Activated naive CD8-positive, alpha-beta T cell treated with anti-CD3 and anti-CD28 coated beads, Interleukin-2, amount 10 ng/mL, durations not matched to agents 7 days and 5 days (primary cell): Measurements from ENCODE around the gene DMD. TPM values are rescaled to one million over a fixed set of nuclear protein-coding genes. Genes with fewer than 3 reads are reported as not detected.

ENCODE experiments used
- ATAC-seq: fragments of 150-1000 bp; cut with Tn5 transposase; one replicate; pipeline ENCODE4 v1.10.0; 2021; ENCODE audit warnings: low read depth, moderate library complexity
- POLR2A ChIA-PET: fragments of 350-600 bp; sonication (Branson Sonifier 250); formaldehyde crosslinking; loops from one replicate; lab custom pipeline; 2021; ENCODE audit warnings: antibody characterized with exemption; lab: Charles Lee
- DNase-seq: peaks from one replicate; pipeline ENCODE4 v3.0.0; 2021
- H3K27ac Mint-ChIP-seq: one replicate; pipeline ENCODE4 v1.8.0; 2022; ENCODE audit warnings: mild to moderate bottlenecking, mixed read lengths
- H3K27me3 Mint-ChIP-seq: one replicate; pipeline ENCODE4 v1.8.0; 2022; ENCODE audit warnings: mild to moderate bottlenecking, moderate library complexity, mixed read lengths
- H3K36me3 Mint-ChIP-seq: one replicate; pipeline ENCODE4 v1.8.0; 2021; ENCODE audit warnings: mild to moderate bottlenecking, mixed read lengths
- H3K4me1 Mint-ChIP-seq: one replicate; pipeline ENCODE4 v1.8.0; 2021; ENCODE audit warnings: mixed read lengths
- H3K4me3 Mint-ChIP-seq: one replicate; pipeline ENCODE4 v1.8.0; 2022; ENCODE audit warnings: mild to moderate bottlenecking, moderate library complexity, mixed read lengths
- H3K9me3 Mint-ChIP-seq: one replicate; pipeline ENCODE4 v1.8.0; 2021; ENCODE audit warnings: mixed read lengths
- total RNA-seq, 2 experiments: library from RNA; stranded (reverse); gene quantifications; one replicate each; pipeline ENCODE4 v1.2.3, GENCODE V29; 2021

DMD gene
- total RNA-seq, 2 experiments from 2014 or later: 0.17 TPM; not detected in 1

DNA sequence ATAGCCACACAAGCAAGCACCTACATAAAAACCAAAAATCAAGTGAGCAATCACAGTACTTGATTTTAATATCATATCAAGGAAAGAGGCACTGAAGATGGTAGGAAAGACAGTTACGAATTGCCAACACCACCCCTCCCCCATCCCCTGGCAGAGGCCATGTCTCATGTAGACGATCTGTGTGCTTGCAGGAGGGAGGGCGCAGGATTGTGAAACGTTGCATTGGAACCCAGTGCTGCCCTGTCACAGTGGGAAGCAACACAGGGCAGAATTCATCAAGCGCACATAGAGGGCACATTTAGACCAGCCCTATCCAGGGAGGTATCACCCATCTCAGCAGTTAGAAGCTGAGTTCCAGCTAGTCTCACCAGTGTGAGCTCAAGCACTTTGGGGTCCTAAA, 359.8 kb downstream of the DMD start:
- Mint-ChIP-seq H3K36me3 (no peaks in the 10 kb centered on the region), H3K27ac (no peak overlapping the region), H3K9me3 (peaks cover 3% of the 10 kb centered on the region), H3K4me1 (no peaks in the 10 kb centered on the region), H3K4me3 (no peak overlapping the region), H3K27me3 (no peaks in the 10 kb centered on the region)
- POLR2A ChIA-PET: no interaction called here
- no peak for ATAC-seq
- no peak for DNase-seq

DNA sequence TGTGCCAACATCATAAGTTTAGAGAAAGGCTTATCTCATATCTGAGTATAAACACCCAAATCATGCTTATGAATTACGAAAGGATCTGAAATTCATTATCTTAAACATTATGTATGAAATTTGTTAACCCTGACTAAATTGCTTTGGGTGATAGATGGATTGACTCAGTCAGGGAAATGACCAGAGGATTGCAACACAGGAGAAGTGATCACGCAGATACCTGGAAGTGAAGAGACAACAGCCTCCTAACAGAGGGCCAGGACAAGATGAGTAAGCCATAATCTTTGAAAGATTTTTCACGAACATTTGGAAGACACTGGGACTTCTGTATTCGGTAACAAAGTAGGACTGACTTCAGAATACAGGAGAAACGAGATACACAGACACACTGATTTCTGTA, 363.4 kb downstream of the DMD start:
- POLR2A ChIA-PET: no interaction called here
- no peaks in the 10 kb centered on the region for H3K27me3 Mint-ChIP-seq
- no peak overlapping the region for H3K27ac Mint-ChIP-seq
- H3K4me3 Mint-ChIP-seq: no peak overlapping the region
- no peak for DNase-seq
- no peaks in the 10 kb centered on the region for H3K36me3 Mint-ChIP-seq
- H3K9me3 Mint-ChIP-seq: peaks cover 1% of the 10 kb centered on the region
- no peaks in the 10 kb centered on the region for H3K4me1 Mint-ChIP-seq
- no peak for ATAC-seq

- no peak for ATAC-seq
- Mint-ChIP-seq H3K36me3 (no peaks in the 10 kb centered on the region), H3K27me3 (no peaks in the 10 kb centered on the region), H3K27ac (no peak overlapping the region), H3K4me1 (no peaks in the 10 kb centered on the region), H3K4me3 (no peak overlapping the region), H3K9me3 (peaks cover 1% of the 10 kb centered on the region)
- POLR2A ChIA-PET: no interaction called here
- no peak for DNase-seq
Observed at GRCh38 chrX:32842053-32842452, 369.3 kb downstream of the DMD start.

DNA sequence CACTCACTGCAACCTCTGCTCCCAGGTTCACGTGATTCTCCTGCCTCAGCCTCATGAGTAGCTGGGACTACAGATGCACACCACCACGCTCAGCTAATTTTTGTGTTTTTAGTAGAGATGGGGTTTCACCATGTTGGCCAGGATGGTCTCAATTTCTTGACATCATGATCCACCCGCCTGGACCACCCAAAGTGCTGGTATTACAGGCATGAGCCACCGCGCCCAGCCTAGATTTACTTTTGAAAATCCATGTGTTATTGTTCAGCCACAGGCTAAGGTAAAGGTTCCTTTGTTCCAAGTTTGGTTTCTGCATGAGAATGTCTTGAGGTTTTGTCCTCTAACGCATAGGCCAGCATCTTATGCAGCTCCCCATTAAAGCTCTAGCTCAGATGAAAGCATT, 371.6 kb downstream of the DMD start:
- Mint-ChIP-seq H3K4me3 (no peak overlapping the region), H3K9me3 (peaks cover 1% of the 10 kb centered on the region)
- POLR2A ChIA-PET: no interaction called here

DNA sequence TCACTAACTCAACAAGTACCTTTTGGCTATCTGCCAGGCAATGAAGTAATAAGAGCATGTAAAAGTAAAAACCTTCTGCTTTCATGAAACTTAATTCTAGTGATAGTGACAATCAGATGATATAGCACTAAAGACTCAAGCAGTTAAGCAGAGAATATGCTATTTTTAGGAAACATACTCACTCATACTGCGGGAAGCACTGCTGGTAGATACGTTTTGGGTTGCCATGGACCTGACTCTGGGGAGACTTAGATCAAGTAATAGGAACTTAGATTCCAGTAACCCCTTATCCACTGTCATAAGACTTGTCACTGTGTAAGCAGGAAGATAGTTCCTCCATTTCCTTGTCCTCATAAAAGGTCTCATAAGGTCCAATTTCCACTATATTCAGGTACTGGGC, 386.3 kb downstream of the DMD start:
- POLR2A ChIA-PET: no interaction called here
- H3K4me3 Mint-ChIP-seq: no peak overlapping the region
- H3K27me3 Mint-ChIP-seq: no peaks in the 10 kb centered on the region
- ATAC-seq: no peak
- no peaks in the 10 kb centered on the region for H3K4me1 Mint-ChIP-seq
- H3K36me3 Mint-ChIP-seq: no peaks in the 10 kb centered on the region
- H3K27ac Mint-ChIP-seq: no peak overlapping the region
- no peaks in the 10 kb centered on the region for H3K9me3 Mint-ChIP-seq
- DNase-seq: no peak

More for the DNA sequence above, 371.6 kb downstream of the DMD start:
- no peaks in the 10 kb centered on the region for H3K27me3 Mint-ChIP-seq
- DNase-seq: no peak
- no peak overlapping the region for H3K27ac Mint-ChIP-seq
- no peaks in the 10 kb centered on the region for H3K4me1 Mint-ChIP-seq
- ATAC-seq: no peak
- no peaks in the 10 kb centered on the region for H3K36me3 Mint-ChIP-seq

DNA sequence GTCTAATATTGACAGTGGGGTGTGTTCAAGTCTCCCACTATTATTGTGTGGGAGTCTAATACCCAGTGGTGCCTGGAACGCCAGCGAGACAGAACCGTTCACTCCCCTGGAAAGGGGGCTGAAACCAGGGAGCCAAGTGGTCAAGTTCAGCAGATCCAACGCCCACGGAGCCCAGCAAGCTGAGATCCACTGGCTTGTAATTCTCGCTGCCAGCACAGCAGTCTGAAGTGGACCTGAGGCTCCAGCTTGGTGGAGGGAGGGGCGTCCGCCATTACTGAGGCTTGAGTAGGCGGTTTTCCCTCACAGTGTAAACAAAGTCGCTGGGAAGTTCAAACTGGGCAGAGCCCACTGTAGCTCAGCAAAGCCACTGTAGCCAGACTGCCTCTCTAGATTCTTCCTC, 407.3 kb downstream of the DMD start:
- H3K27me3 Mint-ChIP-seq: no peaks in the 10 kb centered on the region
- H3K4me1 Mint-ChIP-seq: no peaks in the 10 kb centered on the region
- H3K27ac Mint-ChIP-seq: no peak overlapping the region
- H3K9me3 Mint-ChIP-seq: no peaks in the 10 kb centered on the region
- no peak overlapping the region for H3K4me3 Mint-ChIP-seq
- POLR2A ChIA-PET: no interaction called here
- ATAC-seq (no peak), DNase-seq (no peak)
- H3K36me3 Mint-ChIP-seq: no peaks in the 10 kb centered on the region

DNA sequence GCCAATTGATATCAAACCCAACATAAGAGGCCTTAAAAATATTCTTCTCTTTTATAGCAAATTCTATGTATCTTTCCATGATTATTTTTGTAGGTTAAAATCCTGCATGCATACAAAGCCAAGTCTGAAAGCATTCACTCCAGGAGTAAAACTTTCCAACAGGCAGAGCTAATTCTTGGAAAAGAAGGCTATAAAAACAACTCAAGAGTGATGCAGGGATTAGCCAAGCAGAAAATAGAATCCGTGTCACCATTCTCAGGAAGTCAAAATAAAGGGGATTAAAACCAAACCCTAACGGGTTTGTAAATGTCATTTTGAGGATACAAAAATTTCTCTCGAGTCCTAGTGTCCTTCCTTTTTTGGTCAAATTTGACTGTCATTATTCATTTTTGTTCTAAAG, 412.4 kb downstream of the DMD start:
- no peaks in the 10 kb centered on the region for H3K4me1 Mint-ChIP-seq
- no peak overlapping the region for H3K27ac Mint-ChIP-seq
- H3K27me3 Mint-ChIP-seq: no peaks in the 10 kb centered on the region
- POLR2A ChIA-PET: no interaction called here
- H3K4me3 Mint-ChIP-seq: no peak overlapping the region
- DNase-seq: no peak
- no peaks in the 10 kb centered on the region for H3K9me3 Mint-ChIP-seq
- no peak for ATAC-seq
- no peaks in the 10 kb centered on the region for H3K36me3 Mint-ChIP-seq

- Mint-ChIP-seq H3K4me1 (no peaks in the 10 kb centered on the region), H3K36me3 (no peaks in the 10 kb centered on the region), H3K27me3 (no peaks in the 10 kb centered on the region), H3K27ac (no peak overlapping the region), H3K4me3 (no peak overlapping the region), H3K9me3 (peaks cover 1% of the 10 kb centered on the region)
- DNase-seq: no peak
- POLR2A ChIA-PET: no interaction called here
- ATAC-seq: no peak
Observed at GRCh38 chrX:32788936-32789335, 422.4 kb downstream of the DMD start.

DNA sequence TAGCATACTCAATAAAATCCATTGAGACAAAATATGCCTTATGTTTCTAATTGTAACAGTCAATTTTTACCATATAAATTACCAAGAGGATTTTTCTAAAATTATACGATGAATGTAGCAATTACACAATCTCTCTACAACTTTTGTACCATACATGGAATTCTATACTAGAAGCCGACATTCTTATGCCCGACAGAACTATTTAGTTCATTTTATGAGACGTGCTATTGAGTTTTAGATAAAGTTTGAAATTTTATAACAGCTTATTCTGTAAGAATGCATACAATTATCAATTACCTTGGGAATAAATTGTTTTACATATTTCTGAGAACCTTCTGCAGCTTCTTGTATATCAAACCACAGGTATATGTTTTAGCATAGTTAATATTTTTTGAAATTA, 431.2 kb downstream of the DMD start:
- no peak for ATAC-seq
- POLR2A ChIA-PET: no interaction called here
- no peak overlapping the region for H3K27ac Mint-ChIP-seq
- H3K36me3 Mint-ChIP-seq: no peaks in the 10 kb centered on the region
- no peak for DNase-seq
- H3K9me3 Mint-ChIP-seq: no peaks in the 10 kb centered on the region
- H3K4me1 Mint-ChIP-seq: no peaks in the 10 kb centered on the region
- H3K27me3 Mint-ChIP-seq: no peaks in the 10 kb centered on the region
- no peak overlapping the region for H3K4me3 Mint-ChIP-seq

DNA sequence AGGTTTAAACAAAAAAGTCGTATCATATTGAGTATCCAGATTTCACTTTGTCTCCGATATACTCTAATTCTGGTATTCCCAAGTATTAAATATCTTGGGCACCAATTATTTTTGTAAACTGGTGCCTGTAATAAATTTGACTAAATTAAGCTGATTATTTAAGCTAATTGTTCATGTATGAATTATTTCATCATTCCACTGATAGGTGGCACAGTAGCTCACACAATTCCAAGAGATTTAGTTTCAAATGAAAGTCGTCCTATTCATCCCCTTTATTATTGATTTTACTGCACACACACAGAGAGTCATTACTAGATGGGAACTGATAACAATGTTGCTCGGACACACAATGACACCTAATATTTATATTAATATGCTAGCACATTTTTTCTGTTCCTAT, 432.4 kb downstream of the DMD start:
- DNase-seq (no peak), ATAC-seq (no peak)
- H3K4me1 Mint-ChIP-seq: no peaks in the 10 kb centered on the region
- no peaks in the 10 kb centered on the region for H3K36me3 Mint-ChIP-seq
- H3K4me3 Mint-ChIP-seq: no peak overlapping the region
- POLR2A ChIA-PET: no interaction called here
- H3K27ac Mint-ChIP-seq: no peak overlapping the region
- no peaks in the 10 kb centered on the region for H3K27me3 Mint-ChIP-seq
- H3K9me3 Mint-ChIP-seq: no peaks in the 10 kb centered on the region

- no peaks in the 10 kb centered on the region for H3K4me1 Mint-ChIP-seq
- H3K4me3 Mint-ChIP-seq: no peak overlapping the region
- H3K27ac Mint-ChIP-seq: no peak overlapping the region
- no peaks in the 10 kb centered on the region for H3K9me3 Mint-ChIP-seq
- no peaks in the 10 kb centered on the region for H3K27me3 Mint-ChIP-seq
- POLR2A ChIA-PET: no interaction called here
- no peaks in the 10 kb centered on the region for H3K36me3 Mint-ChIP-seq
- no peak for ATAC-seq
- no peak for DNase-seq
Observed at GRCh38 chrX:32774966-32775365, 436.4 kb downstream of the DMD start.

DNA sequence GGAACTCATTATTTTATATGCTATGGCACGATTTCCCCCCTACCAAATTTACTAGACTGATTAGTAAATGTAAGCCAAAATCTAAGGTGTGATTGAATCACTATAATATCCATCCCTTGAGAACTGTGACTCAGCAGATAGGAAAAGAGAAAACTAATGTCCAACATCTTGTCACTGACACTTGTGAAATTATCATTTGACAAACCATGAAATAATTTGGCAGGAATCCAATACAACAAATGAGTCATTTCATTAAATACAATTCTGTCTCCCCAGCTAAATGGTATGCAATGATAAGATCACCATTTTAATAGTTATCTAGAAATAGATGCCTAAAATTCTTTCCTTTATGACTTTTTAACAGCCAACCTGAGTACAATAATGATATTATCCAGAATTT, 462.3 kb downstream of the DMD start:
- Mint-ChIP-seq H3K36me3 (no peaks in the 10 kb centered on the region), H3K9me3 (no peaks in the 10 kb centered on the region), H3K4me3 (no peak overlapping the region), H3K4me1 (no peaks in the 10 kb centered on the region), H3K27me3 (no peaks in the 10 kb centered on the region), H3K27ac (no peak overlapping the region)
- no peak for ATAC-seq
- DNase-seq: no peak
- POLR2A ChIA-PET: no interaction called here

GRCh38 chrX:32745323-32745722, 466.0 kb downstream of the DMD start:
- H3K36me3 Mint-ChIP-seq: no peaks in the 10 kb centered on the region
- no peak for DNase-seq
- no peak overlapping the region for H3K4me3 Mint-ChIP-seq
- H3K27me3 Mint-ChIP-seq: no peaks in the 10 kb centered on the region
- H3K27ac Mint-ChIP-seq: no peak overlapping the region
- POLR2A ChIA-PET: no interaction called here
- no peak for ATAC-seq
- H3K4me1 Mint-ChIP-seq: no peaks in the 10 kb centered on the region
- no peaks in the 10 kb centered on the region for H3K9me3 Mint-ChIP-seq

GRCh38 chrX:32744921-32745320, 466.4 kb downstream of the DMD start:
- H3K4me1 Mint-ChIP-seq: no peaks in the 10 kb centered on the region
- DNase-seq (no peak), ATAC-seq (no peak)
- H3K27me3 Mint-ChIP-seq: no peaks in the 10 kb centered on the region
- no peak overlapping the region for H3K4me3 Mint-ChIP-seq
- H3K9me3 Mint-ChIP-seq: no peaks in the 10 kb centered on the region
- no peaks in the 10 kb centered on the region for H3K36me3 Mint-ChIP-seq
- POLR2A ChIA-PET: no interaction called here
- H3K27ac Mint-ChIP-seq: no peak overlapping the region

DNA sequence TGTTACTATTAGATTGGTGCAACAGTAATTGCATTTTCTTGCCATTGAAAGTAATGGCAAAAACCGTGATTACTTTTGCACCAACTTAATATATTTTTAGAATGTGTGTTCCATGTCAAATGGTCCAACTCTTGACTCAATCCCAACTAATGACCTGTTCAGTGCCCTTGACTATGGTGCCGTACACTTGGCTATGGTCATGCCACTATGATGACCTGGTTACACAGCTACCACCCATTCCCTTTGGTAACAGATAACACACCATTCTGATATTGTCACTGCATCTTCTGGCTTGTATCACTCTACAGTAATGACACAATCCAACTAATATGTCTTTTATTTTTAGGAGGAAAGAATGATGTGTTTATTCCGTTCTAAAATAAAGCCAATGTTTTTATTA, 469.4 kb downstream of the DMD start:
- Mint-ChIP-seq H3K4me1 (no peaks in the 10 kb centered on the region), H3K4me3 (no peak overlapping the region), H3K27me3 (no peaks in the 10 kb centered on the region), H3K36me3 (no peaks in the 10 kb centered on the region), H3K27ac (no peak overlapping the region), H3K9me3 (no peaks in the 10 kb centered on the region)
- POLR2A ChIA-PET: no interaction called here
- ATAC-seq (no peak), DNase-seq (no peak)
